DMS53 treated with DMSO at 0.1 percent for 48 hours (cell line): ENCODE measurements around the gene CABP4.
A peak's percentile ranks its signal among the peaks of the same experiment; 100 is the strongest.
"Not testable (repeated sequence)": the region's sequence is repeated elsewhere in the genome, so short reads cannot be mapped to it uniquely, and the experiment has no call there.

Experiments
- DNase-seq: peaks from one replicate; lab custom pipeline; 2025; ENCODE audit not compliant: unreplicated experiment; lab: John Stamatoyannopoulos, UW

CABP4 gene

GRCh38 chr11:67476692-67477091 is 21.5 kb downstream of the CABP4 start:
- DNase-seq: not testable (repeated sequence)

DNA sequence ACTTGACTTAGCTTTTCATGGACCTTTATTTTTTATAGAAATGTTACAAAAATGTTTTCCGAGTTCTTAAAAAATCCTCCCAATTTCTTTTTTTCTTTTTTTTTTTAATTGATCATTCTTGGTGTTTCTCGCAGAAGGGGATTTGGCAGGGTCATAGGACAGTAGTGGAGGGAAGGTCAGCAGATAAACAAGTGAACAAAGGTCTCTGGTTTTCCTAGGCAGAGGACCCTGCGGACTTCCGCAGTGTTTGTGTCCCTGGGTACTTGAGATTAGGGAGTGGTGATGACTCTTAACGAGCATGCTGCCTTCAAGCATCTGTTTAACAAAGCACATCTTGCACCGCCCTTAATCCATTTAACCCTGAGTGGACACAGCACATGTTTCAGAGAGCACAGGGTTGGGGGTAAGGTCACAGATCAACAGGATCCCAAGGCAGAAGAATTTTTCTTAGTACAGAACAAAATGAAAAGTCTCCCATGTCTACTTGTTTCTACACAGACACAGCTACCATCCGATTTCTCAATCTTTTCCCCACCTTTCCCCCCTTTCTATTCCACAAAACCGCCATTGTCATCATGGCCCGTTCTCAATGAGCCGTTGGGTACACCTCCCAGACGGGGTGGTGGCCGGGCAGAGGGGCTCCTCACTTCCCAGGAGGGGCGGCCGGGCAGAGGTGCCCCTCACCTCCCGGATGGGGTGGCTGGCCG is 22.3 kb downstream of the CABP4 start:
- not testable (repeated sequence) for DNase-seq

DNA sequence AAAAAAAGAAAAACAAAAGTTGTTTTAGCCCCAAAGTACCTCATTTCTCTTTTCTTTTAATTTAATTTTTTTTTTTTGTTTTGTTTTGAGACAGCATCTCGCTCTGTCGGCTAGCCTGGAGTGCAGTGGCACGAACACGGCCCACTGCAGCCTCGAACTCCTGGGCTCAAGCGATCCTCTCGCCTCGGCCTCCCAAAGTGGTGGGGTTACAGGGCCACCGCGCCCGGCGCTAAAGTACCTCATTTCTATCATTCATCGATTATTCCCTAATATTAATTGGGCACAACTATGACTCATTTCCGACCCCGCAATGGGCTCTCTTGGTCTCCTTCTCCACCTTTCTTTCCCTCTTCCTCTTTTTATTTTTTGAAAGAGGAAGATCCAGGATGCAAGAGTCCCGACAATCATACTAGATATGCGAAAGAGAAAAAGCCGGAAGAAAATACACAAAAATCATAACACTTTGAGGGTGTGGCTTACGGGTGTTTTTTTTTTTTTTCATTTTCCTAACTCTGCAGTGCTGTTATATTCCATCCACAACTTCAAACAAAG is 27.2 kb downstream of the CABP4 start:
- DNase-seq: peak; percentile 80

GRCh38 chr11:67482827-67483798 is 28.0 kb downstream of the CABP4 start, which contains the start of gene AIP:
AIP (plus strand) TSS chr11:67483026; CDS start chr11:67483159, 133 bp downstream.
- peak; percentile 99 for DNase-seq

DNA sequence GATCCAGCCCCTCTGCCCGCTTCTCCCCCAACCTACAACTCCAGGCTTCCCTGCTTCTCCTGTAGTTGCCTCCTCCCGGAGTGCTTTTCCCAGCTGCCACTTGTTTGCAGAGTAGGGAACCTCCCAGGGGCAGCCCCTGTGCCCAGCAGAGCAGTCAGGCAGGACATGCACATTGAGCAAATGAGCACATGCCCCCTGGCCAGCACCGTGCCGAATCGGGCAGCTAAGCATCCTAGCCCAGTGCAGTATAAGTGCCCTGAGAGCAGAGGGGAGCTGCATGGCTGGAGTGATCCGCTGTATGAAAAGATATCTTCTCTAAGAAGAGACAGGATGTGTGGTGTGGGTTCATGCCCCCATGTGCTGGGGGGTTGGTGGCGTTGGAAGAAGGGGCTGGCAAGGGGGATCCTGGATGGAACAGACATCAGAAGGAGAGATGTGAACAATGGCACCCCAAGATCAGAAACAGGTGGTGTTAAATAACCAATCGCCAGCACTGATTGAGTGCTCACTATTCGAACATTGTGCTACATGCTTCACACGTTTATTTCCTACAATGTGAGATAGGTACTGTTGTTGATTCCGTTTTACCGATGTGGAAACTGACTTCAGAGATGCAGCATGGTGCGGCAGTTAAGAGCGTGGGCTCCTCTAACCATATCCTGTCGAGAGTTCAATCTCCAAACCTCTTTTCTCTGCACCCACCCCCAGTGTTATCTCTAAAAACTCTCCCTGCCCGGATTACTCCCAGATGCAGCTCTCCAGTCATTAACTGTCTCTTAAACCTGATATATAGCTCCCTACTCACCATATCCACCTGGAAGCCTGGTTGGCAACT is 28.9 kb downstream of the CABP4 start:
- no peak for DNase-seq

DNA sequence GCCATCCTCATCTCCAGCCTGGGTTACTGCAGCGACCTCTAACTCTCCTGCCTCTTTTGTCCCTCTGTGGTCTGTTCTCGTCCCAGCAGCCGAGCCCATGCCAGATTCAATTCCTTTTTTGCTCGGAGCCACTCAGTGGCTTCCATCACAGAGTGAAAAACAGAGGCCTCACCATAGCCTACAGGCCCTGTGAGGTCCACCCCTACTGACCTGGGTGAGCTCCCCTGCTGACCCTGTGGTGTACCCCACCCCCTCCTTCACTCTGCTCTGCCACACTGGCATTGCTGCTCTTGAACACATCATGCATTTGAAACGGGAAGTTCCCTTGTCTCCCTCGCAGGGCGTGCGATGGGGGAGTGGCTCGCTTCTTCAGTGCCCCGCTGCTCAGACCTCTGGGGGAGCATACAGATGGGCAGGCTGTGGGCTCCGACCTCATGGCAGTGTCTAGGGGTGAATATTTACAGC is 29.7 kb downstream of the CABP4 start:
- no peak for DNase-seq

GRCh38 chr11:67485873-67486361 is 30.8 kb downstream of the CABP4 start:
- DNase-seq: not testable (repeated sequence)

DNA sequence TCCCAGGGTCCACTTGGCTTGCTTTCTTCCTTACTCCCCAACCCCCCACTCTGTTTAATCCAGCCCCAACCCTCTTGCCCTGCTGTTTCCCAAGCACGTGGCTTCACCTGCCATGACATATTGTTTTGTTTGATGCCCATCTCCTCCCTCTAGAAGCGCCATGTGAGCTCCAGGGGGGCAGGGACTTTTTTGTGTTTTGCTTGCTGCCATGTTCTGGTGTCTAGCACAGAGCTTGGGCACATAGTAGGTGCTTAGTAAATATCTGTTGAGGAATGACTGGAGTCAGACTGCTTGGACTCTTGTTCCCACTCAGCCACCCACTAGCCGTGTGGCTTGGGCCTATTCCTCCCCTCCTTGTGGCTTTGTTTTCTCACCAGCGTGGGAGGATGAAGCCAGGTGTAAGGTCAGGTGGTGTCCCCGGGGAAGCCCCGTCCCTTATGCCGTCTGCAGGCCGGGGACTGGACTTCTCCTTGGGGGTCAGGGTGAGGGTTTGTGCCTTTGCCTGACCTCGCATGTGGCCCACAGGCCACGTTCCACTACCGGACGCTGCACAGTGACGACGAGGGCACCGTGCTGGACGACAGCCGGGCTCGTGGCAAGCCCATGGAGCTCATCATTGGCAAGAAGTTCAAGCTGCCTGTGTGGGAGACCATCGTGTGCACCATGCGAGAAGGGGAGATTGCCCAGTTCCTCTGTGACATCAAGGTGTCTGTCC is 31.5 kb downstream of the CABP4 start:
- no peak for DNase-seq

- no peak for DNase-seq
These were observed 34.2 kb downstream of the CABP4 start for GRCh38 chr11:67489203-67489884.

GRCh38 chr11:67489885-67490726 is 35.0 kb downstream of the CABP4 start:
- no peak for DNase-seq

DNA sequence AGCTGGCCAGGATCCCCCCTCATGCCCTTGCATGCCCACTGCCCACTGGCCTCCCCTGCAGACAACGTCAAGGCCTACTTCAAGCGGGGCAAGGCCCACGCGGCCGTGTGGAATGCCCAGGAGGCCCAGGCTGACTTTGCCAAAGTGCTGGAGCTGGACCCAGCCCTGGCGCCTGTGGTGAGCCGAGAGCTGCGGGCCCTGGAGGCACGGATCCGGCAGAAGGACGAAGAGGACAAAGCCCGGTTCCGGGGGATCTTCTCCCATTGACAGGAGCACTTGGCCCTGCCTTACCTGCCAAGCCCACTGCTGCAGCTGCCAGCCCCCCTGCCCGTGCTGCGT is 35.5 kb downstream of the CABP4 start:
- DNase-seq: no peak

- no peak for DNase-seq
These were observed 36.3 kb downstream of the CABP4 start for GRCh38 chr11:67491276-67492068.

DNA sequence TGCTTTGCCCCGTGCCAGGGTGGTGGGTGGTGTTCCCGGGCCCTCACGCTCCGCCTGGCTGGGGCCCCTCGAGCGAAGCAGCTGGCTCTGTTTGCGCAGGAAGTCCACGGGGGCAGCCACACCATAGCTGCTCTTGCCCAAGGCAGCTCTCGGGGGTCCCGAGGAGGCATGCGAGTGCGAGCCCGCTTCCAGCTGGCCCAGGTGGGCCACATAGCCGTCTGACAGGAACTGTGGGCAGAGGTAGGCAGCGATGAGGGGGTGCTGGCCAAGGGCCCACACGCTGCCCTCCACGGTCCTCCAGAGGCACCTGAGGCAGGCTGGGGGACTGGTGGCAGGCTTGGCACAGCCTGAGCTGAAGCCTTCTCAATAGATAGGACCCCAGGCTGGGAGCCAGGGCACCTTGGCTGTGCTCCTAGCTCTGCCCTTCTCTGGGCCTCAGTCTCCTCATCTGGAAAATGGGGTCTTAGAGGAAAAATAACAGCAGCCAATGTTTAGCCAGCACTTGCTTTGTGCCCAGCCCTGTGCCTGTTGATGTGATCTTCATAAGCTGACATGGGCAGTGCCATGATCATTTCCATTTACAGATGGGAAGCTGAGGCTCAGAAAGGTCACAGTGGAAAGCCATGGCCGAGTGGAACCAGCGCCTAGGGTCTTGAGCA is 37.0 kb downstream of the CABP4 start:
- no peak for DNase-seq

- no peak for DNase-seq
These were observed 37.8 kb downstream of the CABP4 start for GRCh38 chr11:67492801-67493547.

- no peak for DNase-seq
These were observed 38.6 kb downstream of the CABP4 start for GRCh38 chr11:67493548-67494370.
